ENCODE measurements around the gene ARID2.

Gene ARID2

GRCh38 chr12:45893240-45893639 lies 163.7 kb downstream of the ARID2 start:
- H3K79me2 ChIP-seq (ENCODE audit: insufficient read depth, low read depth), result no peaks in the 10 kb centered on the region
- H3K4me1 ChIP-seq (ENCODE audit: low read depth, poor library complexity, severe bottlenecking), result no peaks in the 10 kb centered on the region
- no peaks in the 10 kb centered on the region for H4K20me1 ChIP-seq (ENCODE audit: insufficient read depth)
- H3K4me3 ChIP-seq (IDR thresholded peaks at IDR 0.05; ENCODE audit: insufficient read depth, low read depth, low read length), result no peak overlapping the region
- 0 out of 2 replicates have a peak, but pooled peaks cover 11% of the 10 kb centered on the region for H3K36me3 ChIP-seq (ENCODE audit: insufficient read depth)
- no peak overlapping the region for H3K27ac ChIP-seq
- no peak for TF ChIP-seq CTCF (conservative IDR thresholded peaks at IDR 0.05; ENCODE audit: low read depth, low read length)
- no peak overlapping the region for H3K9ac ChIP-seq
- no peak overlapping the region for H2AFZ ChIP-seq (ENCODE audit: low read depth)
- H3K4me2 ChIP-seq, result no peak overlapping the region
- no peaks in the 10 kb centered on the region for H3K27me3 ChIP-seq (ENCODE audit: insufficient read depth, low read depth)

GRCh38 chr12:45895961-45896360 lies 166.5 kb downstream of the ARID2 start:
- H3K27ac ChIP-seq, result no peak overlapping the region
- no peaks in the 10 kb centered on the region for H3K4me1 ChIP-seq (ENCODE audit: low read depth, poor library complexity, severe bottlenecking)
- no peaks in the 10 kb centered on the region for H4K20me1 ChIP-seq (ENCODE audit: insufficient read depth)
- H3K79me2 ChIP-seq (ENCODE audit: insufficient read depth, low read depth), result no peaks in the 10 kb centered on the region
- no peak for TF ChIP-seq CTCF (conservative IDR thresholded peaks at IDR 0.05; ENCODE audit: low read depth, low read length)
- no peak overlapping the region for H3K4me3 ChIP-seq (IDR thresholded peaks at IDR 0.05; ENCODE audit: insufficient read depth, low read depth, low read length)
- H3K36me3 ChIP-seq (ENCODE audit: insufficient read depth), result 0 out of 2 replicates have a peak, but pooled peaks cover 11% of the 10 kb centered on the region
- no peak overlapping the region for H3K4me2 ChIP-seq
- no peak overlapping the region for H2AFZ ChIP-seq (ENCODE audit: low read depth)
- H3K9ac ChIP-seq, result no peak overlapping the region
- H3K27me3 ChIP-seq (ENCODE audit: insufficient read depth, low read depth), result no peaks in the 10 kb centered on the region

- Histone ChIP-seq H3K27ac (no peak overlapping the region), H4K20me1 (ENCODE audit: insufficient read depth) (no peaks in the 10 kb centered on the region), H3K36me3 (ENCODE audit: insufficient read depth) (0 out of 2 replicates have a peak, but pooled peaks cover 11% of the 10 kb centered on the region), H2AFZ (ENCODE audit: low read depth) (no peak overlapping the region), H3K79me2 (ENCODE audit: insufficient read depth, low read depth) (no peaks in the 10 kb centered on the region), H3K9ac (no peak overlapping the region), H3K4me1 (ENCODE audit: low read depth, poor library complexity, severe bottlenecking) (no peaks in the 10 kb centered on the region), H3K4me3 (IDR thresholded peaks at IDR 0.05; ENCODE audit: insufficient read depth, low read depth, low read length) (no peak overlapping the region), H3K4me2 (no peak overlapping the region), H3K27me3 (ENCODE audit: insufficient read depth, low read depth) (no peaks in the 10 kb centered on the region)
- no peak for TF ChIP-seq CTCF (conservative IDR thresholded peaks at IDR 0.05; ENCODE audit: low read depth, low read length)
These were observed 168.6 kb downstream of the ARID2 start for GRCh38 chr12:45898094-45898493.

GRCh38 chr12:45907955-45908354 lies 178.4 kb downstream of the ARID2 start:
- TF ChIP-seq CTCF (conservative IDR thresholded peaks at IDR 0.05; ENCODE audit: low read depth, low read length), result no peak
- Histone ChIP-seq H3K27ac (no peak overlapping the region), H3K4me1 (ENCODE audit: low read depth, poor library complexity, severe bottlenecking) (peaks cover 10% of the 10 kb centered on the region), H3K9ac (no peak overlapping the region), H2AFZ (ENCODE audit: low read depth) (no peak overlapping the region), H3K4me3 (IDR thresholded peaks at IDR 0.05; ENCODE audit: insufficient read depth, low read depth, low read length) (no peak overlapping the region), H3K4me2 (no peak overlapping the region), H3K79me2 (ENCODE audit: insufficient read depth, low read depth) (no peaks in the 10 kb centered on the region), H4K20me1 (ENCODE audit: insufficient read depth) (no peaks in the 10 kb centered on the region), H3K27me3 (ENCODE audit: insufficient read depth, low read depth) (no peaks in the 10 kb centered on the region), H3K36me3 (ENCODE audit: insufficient read depth) (no peaks in the 10 kb centered on the region)

Data from KMS-11 (cell line).